Measurements from ENCODE around the gene LRRC58.

- TF ChIP-seq POLR2A (IDR thresholded peaks at IDR 0.05) (no peak), CTCF (IDR thresholded peaks at IDR 0.05) (no peak), POLR2AphosphoS5 (IDR thresholded peaks at IDR 0.05) (no peak), EP300 (IDR thresholded peaks at IDR 0.05) (no peak)
These were observed 8.7 kb upstream of the LRRC58 start for GRCh38 chr3:120357807-120358206.

All from suprapubic skin (tissue), 4 donors.